PFSK-1 (cell line): ENCODE data around the gene CNTNAP5.

Source experiments
- REST ChIP-seq, 2 experiments: IDR thresholded peaks; 2 replicates each; pipeline versions ENCODE4 v1.6.1 to v1.8.0; 2011 to 2012; ENCODE audit warnings: low read depth in 2 of 2, low read length in 2 of 2, control low read depth in 1 of 2, inconsistent platforms in 1 of 2, mild to moderate bottlenecking in 1 of 2, moderate library complexity in 1 of 2; ENCODE audit not compliant: insufficient read depth in 1 of 2
- SIN3A ChIP-seq: IDR thresholded peaks from 2 replicates; pipeline ENCODE4 v1.6.1; 2012; ENCODE audit warnings: mild to moderate bottlenecking, low read length, moderate library complexity, borderline replicate concordance; ENCODE audit not compliant: insufficient read depth

GRCh38 chr2:124034265-124034664, 9.2 kb downstream of the CNTNAP5 start:
- TF ChIP-seq REST (IDR thresholded peaks at IDR 0.05; ENCODE audit: insufficient read depth in 1 of 2, low read depth in 2 of 2, low read length in 2 of 2): no peak
- TF ChIP-seq SIN3A: no peak
